Measurements from ENCODE around the gene BBOX1.
"Not testable (repeated sequence)": the region's sequence is repeated elsewhere in the genome, so short reads cannot be mapped to it uniquely, and the experiment has no call there.

The BBOX1 gene

GRCh38 chr11:27174021-27174420 lies 133.4 kb downstream of the BBOX1 start:
- Histone ChIP-seq H4K20me1 (ENCODE audit: insufficient read depth, low read length) (no peaks in the 10 kb centered on the region), H3K4me3 (ENCODE audit: low read depth, low read length, poor library complexity, severe bottlenecking) (no peak overlapping the region), H3K27me3 (ENCODE audit: insufficient read depth, low read length) (no peaks in the 10 kb centered on the region), H3K9ac (ENCODE audit: low read length) (no peak overlapping the region), H2AFZ (ENCODE audit: low read length) (no peak overlapping the region), H3K27ac (ENCODE audit: low read depth, low read length, poor library complexity, severe bottlenecking) (no peak overlapping the region), H3K4me1 (ENCODE audit: insufficient read depth, low read length, severe bottlenecking) (no peaks in the 10 kb centered on the region), H3K9me3 (ENCODE audit: low read length) (no peaks in the 10 kb centered on the region), H3K36me3 (ENCODE audit: insufficient read depth, low read length) (no peaks in the 10 kb centered on the region), H3K79me2 (ENCODE audit: insufficient read depth, low read length) (no peaks in the 10 kb centered on the region), H3F3A (ENCODE audit: insufficient read depth, low read length) (no peaks in the 10 kb centered on the region), H3K4me2 (ENCODE audit: low read length) (no peak overlapping the region), H3K9me2 (ENCODE audit: low read depth, low read length) (no peaks in the 10 kb centered on the region)
- TF ChIP-seq EZH2 (IDR thresholded peaks at IDR 0.05; ENCODE audit: borderline replicate concordance, low read length): no peak
- TF ChIP-seq CTCF (IDR thresholded peaks at IDR 0.05; ENCODE audit: low read length): no peak

GRCh38 chr11:27174672-27175210 lies 134.1 kb downstream of the BBOX1 start:
- H3K36me3 ChIP-seq (ENCODE audit: insufficient read depth, low read length): no peaks in the 10 kb centered on the region
- H3K9me3 ChIP-seq (ENCODE audit: low read length): no peaks in the 10 kb centered on the region
- H3F3A ChIP-seq (ENCODE audit: insufficient read depth, low read length): no peaks in the 10 kb centered on the region
- H3K27me3 ChIP-seq (ENCODE audit: insufficient read depth, low read length): no peaks in the 10 kb centered on the region
- H3K9ac ChIP-seq (ENCODE audit: low read length): no peak overlapping the region
- H3K79me2 ChIP-seq (ENCODE audit: insufficient read depth, low read length): no peaks in the 10 kb centered on the region
- H2AFZ ChIP-seq (ENCODE audit: low read length): no peak overlapping the region
- no peak overlapping the region for H3K4me3 ChIP-seq (ENCODE audit: low read depth, low read length, poor library complexity, severe bottlenecking)
- H3K9me2 ChIP-seq (ENCODE audit: low read depth, low read length): no peaks in the 10 kb centered on the region
- no peaks in the 10 kb centered on the region for H4K20me1 ChIP-seq (ENCODE audit: insufficient read depth, low read length)
- no peaks in the 10 kb centered on the region for H3K4me1 ChIP-seq (ENCODE audit: insufficient read depth, low read length, severe bottlenecking)
- TF ChIP-seq EZH2 (IDR thresholded peaks at IDR 0.05; ENCODE audit: borderline replicate concordance, low read length) (no peak), CTCF (IDR thresholded peaks at IDR 0.05; ENCODE audit: low read length) (no peak)
- no peak overlapping the region for H3K4me2 ChIP-seq (ENCODE audit: low read length)
- H3K27ac ChIP-seq (ENCODE audit: low read depth, low read length, poor library complexity, severe bottlenecking): no peak overlapping the region

GRCh38 chr11:27175562-27175961 lies 134.9 kb downstream of the BBOX1 start:
- H3K9me3 ChIP-seq (ENCODE audit: low read length); H2AFZ ChIP-seq (ENCODE audit: low read length); H3K27ac ChIP-seq (ENCODE audit: low read depth, low read length, poor library complexity, severe bottlenecking); H3K9me2 ChIP-seq (ENCODE audit: low read depth, low read length); H3K4me2 ChIP-seq (ENCODE audit: low read length); H4K20me1 ChIP-seq (ENCODE audit: insufficient read depth, low read length); H3F3A ChIP-seq (ENCODE audit: insufficient read depth, low read length); H3K4me1 ChIP-seq (ENCODE audit: insufficient read depth, low read length, severe bottlenecking); H3K4me3 ChIP-seq (ENCODE audit: low read depth, low read length, poor library complexity, severe bottlenecking); H3K9ac ChIP-seq (ENCODE audit: low read length); H3K27me3 ChIP-seq (ENCODE audit: insufficient read depth, low read length); H3K79me2 ChIP-seq (ENCODE audit: insufficient read depth, low read length); H3K36me3 ChIP-seq (ENCODE audit: insufficient read depth, low read length): not testable (repeated sequence)

Measured in OCI-LY1 (cell line).